ENCODE data around the gene CAMK1D. TPM values are rescaled to one million over a fixed set of nuclear protein-coding genes. Genes with fewer than 3 reads are reported as not detected.

Gene CAMK1D
- total and polyA plus RNA-seq, 2 of the 4 experiments (the other 2 are of a cell fraction) = 5.0 to 5.3 TPM

GRCh38 chr10:12873172-12873571 is 523.8 kb downstream of the CAMK1D start:
- no peak overlapping the region for H4K8ac ChIP-seq (ENCODE audit: low read depth in 2 of 2, low read length in 2 of 2)
- no peak overlapping the region for H3K4ac ChIP-seq (ENCODE audit: low read depth, low read length)
- WGBS, 2 experiments (ENCODE audit: extremely low coverage in 2 of 2, insufficient read length in 1 of 2) = 0% methylated on average over 4 of the region's 8 CpGs; no CpG with 5 or more reads in 1 of the 2 experiments
- H2BK120ac ChIP-seq (ENCODE audit: low read depth, low read length) = no peak overlapping the region
- ChIA-PET CTCF (no interaction called here), POLR2A (ENCODE audit: unreplicated experiment) (no interaction called here)
- peaks cover 2% of the 10 kb centered on the region; the same call in 1 of the 2 replicates for H3K4me1 ChIP-seq (ENCODE audit: control insufficient read depth, insufficient read depth, low read length)
- no peak overlapping the region for H3K4me2 ChIP-seq (ENCODE audit: low read depth, low read length)
- H2AFZ ChIP-seq (replicated peaks; ENCODE audit: low read length, poor library complexity) = no peak overlapping the region
- no peak overlapping the region for H2BK5ac ChIP-seq (ENCODE audit: low read depth, low read length, poor library complexity, severe bottlenecking)
- no peak overlapping the region for H3K14ac ChIP-seq (replicated peaks; ENCODE audit: low read depth, low read length)
- H3K56ac ChIP-seq (ENCODE audit: extremely low read depth, insufficient read depth, low read length) = no peak overlapping the region
- intact Hi-C loops (cut with micrococcal nuclease) (no loop called here), in situ Hi-C loops (cut with MboI; ENCODE audit: low sequenced_read_pairs) (no loop called here), dilution Hi-C loops (cut with HindIII; ENCODE audit: low sequenced_read_pairs, unreplicated experiment) (no loop called here)
- no peaks in the 10 kb centered on the region for H3K36me3 ChIP-seq (ENCODE audit: control insufficient read depth, insufficient read depth, low read length)
- H3K4me3 ChIP-seq (ENCODE audit: insufficient read depth, low read depth, low read length) = no peak overlapping the region
- H4K91ac ChIP-seq (ENCODE audit: insufficient read depth, low read depth, low read length) = no peak overlapping the region
- H3K23ac ChIP-seq (ENCODE audit: low read depth, low read length) = no peak overlapping the region
- BruUV-seq (replicated peaks) = no TSS peak
- H4K20me1 ChIP-seq (ENCODE audit: insufficient read depth, low read length) = no peaks in the 10 kb centered on the region
- DNase-seq (no peak), ATAC-seq (ENCODE audit: low read depth) (no peak)
- TF ChIP-seq MAFK (IDR thresholded peaks at IDR 0.05; ENCODE audit: low read depth, low read length) (no peak), BHLHE40 (IDR thresholded peaks at IDR 0.05; ENCODE audit: low read depth, low read length) (no peak), RFX5 (IDR thresholded peaks at IDR 0.05; ENCODE audit: low read depth, low read length) (no peak), SMC3 (IDR thresholded peaks at IDR 0.05; ENCODE audit: low read depth, low read length) (no peak), RAD21 (IDR thresholded peaks at IDR 0.05; ENCODE audit: low read length) (no peak)
- no peaks in the 10 kb centered on the region for H3K9me1 ChIP-seq (ENCODE audit: insufficient read depth, low read length)
- H3K18ac ChIP-seq (ENCODE audit: low read depth, low read length) = no peak overlapping the region
- H3K79me1 ChIP-seq (ENCODE audit: low read depth in 1 of 2, low read length in 2 of 2) = no peaks in the 10 kb centered on the region
- no peak overlapping the region for H2AK9ac ChIP-seq (replicated peaks; ENCODE audit: low read depth, low read length, poor library complexity)
- H3K27ac ChIP-seq (ENCODE audit: insufficient read depth, low read length) = no peak overlapping the region
- H3K27me3 ChIP-seq (ENCODE audit: control insufficient read depth, insufficient read depth, low read length) = peaks cover 36% of the 10 kb centered on the region
- H4K5ac ChIP-seq (ENCODE audit: low read depth, low read length) = no peak overlapping the region
- H3K9ac ChIP-seq (ENCODE audit: low read depth, low read length) = no peak overlapping the region
- no peak overlapping the region for H2AK5ac ChIP-seq (ENCODE audit: low read depth, low read length)
- H2BK20ac ChIP-seq (ENCODE audit: low read depth, low read length) = no peak overlapping the region
- H2BK15ac ChIP-seq (ENCODE audit: low read depth, low read length) = no peak overlapping the region
- 0 out of 2 replicates have a peak, but pooled peaks cover 2% of the 10 kb centered on the region for H3K9me3 ChIP-seq (ENCODE audit: control insufficient read depth, insufficient read depth, low read length)

All from IMR-90 (cell line).